Calu3 (cell line): Measurements from ENCODE around the gene FZR1. TPM values are rescaled to one million over a fixed set of nuclear protein-coding genes. Genes with fewer than 3 reads are reported as not detected.
A peak's percentile ranks its signal among the peaks of the same experiment; 100 is the strongest.

Experiments used
- BruUV-seq: library from RNA; stranded (reverse); fragments of 400-500 nt; replicated peaks from 2 replicates; lab custom pipeline; 2021; lab: Mats Ljungman, UMichigan
- CTCF ChIA-PET: fragments of 300-600 bp; sonication (Branson Sonifier 250); formaldehyde crosslinking; loops from one replicate; lab custom pipeline; 2022; ENCODE audit warnings: antibody characterized with exemption; lab: Charles Lee
- DNase-seq: peaks from one replicate; pipeline ENCODE4 v3.0.0; 2022
- H3K27ac Mint-ChIP-seq: one replicate; pipeline ENCODE4 v1.8.0; 2022; ENCODE audit warnings: mixed read lengths; ENCODE audit not compliant: unreplicated experiment
- H3K27me3 Mint-ChIP-seq: one replicate; pipeline ENCODE4 v1.8.0; 2022; ENCODE audit warnings: mixed read lengths; ENCODE audit not compliant: unreplicated experiment
- H3K36me3 Mint-ChIP-seq: one replicate; pipeline ENCODE4 v1.8.0; 2022; ENCODE audit warnings: mild to moderate bottlenecking, moderate library complexity, mixed read lengths; ENCODE audit not compliant: insufficient read depth, unreplicated experiment
- H3K4me1 Mint-ChIP-seq: one replicate; pipeline ENCODE4 v1.8.0; 2022; ENCODE audit warnings: mild to moderate bottlenecking, low read depth, mixed read lengths; ENCODE audit not compliant: unreplicated experiment
- H3K4me3 Mint-ChIP-seq: one replicate; pipeline ENCODE4 v1.8.0; 2022; ENCODE audit warnings: mild to moderate bottlenecking, low read depth, moderate library complexity, mixed read lengths; ENCODE audit not compliant: unreplicated experiment
- H3K9me3 Mint-ChIP-seq: one replicate; pipeline ENCODE4 v1.8.0; 2022; ENCODE audit warnings: low read depth, mixed read lengths; ENCODE audit not compliant: unreplicated experiment
- intact Hi-C: fragments of 100-400 bp; cut with micrococcal nuclease; formaldehyde crosslinking; loops from one replicate; pipeline ENCODE4 v1.10.0; 2022; ENCODE audit not compliant: unreplicated experiment
- total RNA-seq: library from RNA; stranded (reverse); gene quantifications from 2 replicates; pipeline ENCODE4 v1.2.3, GENCODE V29; 2022
- TF ChIP-seq, protein P1 (sequence below): fragments of 200-600 bp; IDR thresholded peaks from one replicate; pipeline ENCODE4 v1.8.0; 2022; ENCODE audit warnings: antibody characterized with exemption; ENCODE audit not compliant: unreplicated experiment

Gene FZR1
- total RNA-seq, 1 experiment from 2014 or later, result 33.1 TPM

DNA sequence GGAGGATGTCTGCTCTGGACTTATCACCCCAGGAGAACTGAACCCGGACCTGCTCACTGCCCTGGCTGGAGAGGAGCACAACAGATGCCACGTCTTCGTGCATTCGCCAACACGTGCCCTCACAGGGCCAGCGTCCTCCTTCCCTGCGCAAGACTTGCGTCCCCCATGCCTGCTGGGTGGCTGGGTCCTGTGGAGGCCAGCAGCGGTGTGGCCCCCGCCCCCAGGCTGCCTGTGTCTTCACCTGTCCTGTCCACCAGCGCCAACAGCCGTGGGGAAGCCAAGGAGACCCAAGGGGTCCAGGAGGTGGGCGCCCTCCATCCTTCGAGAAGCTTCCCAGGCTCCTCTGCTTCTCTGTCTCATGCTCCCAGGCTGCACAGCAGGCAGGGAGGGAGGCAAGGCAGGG, 29.5 kb downstream of the FZR1 start:
- TF ChIP-seq, protein P1, sequence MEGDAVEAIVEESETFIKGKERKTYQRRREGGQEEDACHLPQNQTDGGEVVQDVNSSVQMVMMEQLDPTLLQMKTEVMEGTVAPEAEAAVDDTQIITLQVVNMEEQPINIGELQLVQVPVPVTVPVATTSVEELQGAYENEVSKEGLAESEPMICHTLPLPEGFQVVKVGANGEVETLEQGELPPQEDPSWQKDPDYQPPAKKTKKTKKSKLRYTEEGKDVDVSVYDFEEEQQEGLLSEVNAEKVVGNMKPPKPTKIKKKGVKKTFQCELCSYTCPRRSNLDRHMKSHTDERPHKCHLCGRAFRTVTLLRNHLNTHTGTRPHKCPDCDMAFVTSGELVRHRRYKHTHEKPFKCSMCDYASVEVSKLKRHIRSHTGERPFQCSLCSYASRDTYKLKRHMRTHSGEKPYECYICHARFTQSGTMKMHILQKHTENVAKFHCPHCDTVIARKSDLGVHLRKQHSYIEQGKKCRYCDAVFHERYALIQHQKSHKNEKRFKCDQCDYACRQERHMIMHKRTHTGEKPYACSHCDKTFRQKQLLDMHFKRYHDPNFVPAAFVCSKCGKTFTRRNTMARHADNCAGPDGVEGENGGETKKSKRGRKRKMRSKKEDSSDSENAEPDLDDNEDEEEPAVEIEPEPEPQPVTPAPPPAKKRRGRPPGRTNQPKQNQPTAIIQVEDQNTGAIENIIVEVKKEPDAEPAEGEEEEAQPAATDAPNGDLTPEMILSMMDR, result no peak
- CTCF ChIA-PET, result interaction anchor here (0.7 kb wide), 1 partner anchor 91 kb away, joined by 7 read pairs; no protein-coding TSS in a partner anchor
- no peak overlapping the region for H3K27ac Mint-ChIP-seq
- H3K36me3 Mint-ChIP-seq, result peaks cover 72% of the 10 kb centered on the region
- no peaks in the 10 kb centered on the region for H3K27me3 Mint-ChIP-seq
- BruUV-seq, result no TSS peak
- DNase-seq, result no peak
- no peak overlapping the region for H3K4me3 Mint-ChIP-seq
- intact Hi-C loops, result no loop called here
- H3K9me3 Mint-ChIP-seq, result no peaks in the 10 kb centered on the region
- no peaks in the 10 kb centered on the region for H3K4me1 Mint-ChIP-seq

DNA sequence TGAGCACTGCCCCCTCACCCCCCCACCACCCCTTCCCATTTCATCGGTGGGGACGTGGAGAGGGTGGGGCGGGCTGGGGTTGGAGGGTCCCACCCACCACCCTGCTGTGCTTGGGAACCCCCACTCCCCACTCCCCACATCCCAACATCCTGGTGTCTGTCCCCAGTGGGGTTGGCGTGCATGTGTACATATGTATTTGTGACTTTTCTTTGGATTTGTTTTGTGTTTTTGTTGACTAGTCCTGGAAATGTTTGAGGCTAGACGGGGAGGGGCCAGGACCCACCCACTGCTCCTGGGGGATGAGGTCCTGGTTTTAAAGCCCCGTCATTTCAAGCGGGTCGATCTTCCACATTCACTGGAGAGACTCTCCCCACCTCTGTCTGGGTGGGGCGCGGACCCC, 29.9 kb downstream of the FZR1 start:
- BruUV-seq, result no TSS peak
- TF ChIP-seq, protein P1, result no peak
- H3K27me3 Mint-ChIP-seq, result no peaks in the 10 kb centered on the region
- H3K4me1 Mint-ChIP-seq, result no peaks in the 10 kb centered on the region
- intact Hi-C loops, result no loop called here
- peaks cover 72% of the 10 kb centered on the region for H3K36me3 Mint-ChIP-seq
- DNase-seq, result no peak
- H3K27ac Mint-ChIP-seq, result no peak overlapping the region
- no peak overlapping the region for H3K4me3 Mint-ChIP-seq
- CTCF ChIA-PET, result interaction anchor here (0.6 to 1.0 kb wide), 3 partner anchors 9 to 92 kb away, joined by 3 to 7 read pairs (median 3); no protein-coding TSS in a partner anchor
- H3K9me3 Mint-ChIP-seq, result no peaks in the 10 kb centered on the region

DNA sequence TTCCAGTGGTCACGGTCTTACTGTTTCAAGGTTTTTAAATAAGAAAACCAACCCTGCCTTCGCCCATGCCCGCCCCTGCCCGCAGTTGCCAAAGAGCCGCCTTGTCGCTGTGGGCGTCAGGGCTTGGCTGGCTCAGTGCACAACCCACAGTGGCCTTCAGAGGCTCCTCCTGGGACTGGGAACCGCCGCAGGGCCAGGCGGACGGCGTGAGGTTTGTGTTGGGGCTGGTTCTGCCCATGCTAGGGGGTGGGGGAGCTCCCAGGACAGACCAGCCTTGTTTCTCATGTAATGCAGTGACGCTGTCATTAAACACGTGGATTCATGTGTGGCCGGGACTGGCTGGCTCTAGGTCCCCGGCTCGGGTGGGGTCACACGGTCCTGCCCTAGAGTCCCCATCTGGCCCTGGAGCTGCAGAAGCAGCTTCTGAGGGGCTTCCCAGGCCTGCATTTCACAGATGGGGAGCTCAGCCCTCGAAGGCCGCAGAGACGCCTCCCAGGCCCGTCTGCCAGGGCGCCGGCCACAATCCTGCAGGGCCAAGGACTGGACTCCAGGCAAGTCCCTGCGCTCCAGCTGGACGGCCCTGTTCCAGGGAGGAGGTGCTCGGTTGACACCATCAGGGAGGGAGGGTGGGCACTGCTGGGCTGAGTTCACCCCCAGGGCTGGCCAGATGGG, 30.5 kb downstream of the FZR1 start:
- TF ChIP-seq, protein P1, result no peak
- no peak overlapping the region for H3K4me3 Mint-ChIP-seq
- intact Hi-C loops, result no loop called here
- peaks cover 67% of the 10 kb centered on the region for H3K36me3 Mint-ChIP-seq
- CTCF ChIA-PET, result interaction anchor here (0.6 to 1.0 kb wide), 3 partner anchors 9 to 27 kb away, joined by 3 read pairs; no protein-coding TSS in a partner anchor
- H3K27ac Mint-ChIP-seq, result no peak overlapping the region
- H3K4me1 Mint-ChIP-seq, result no peaks in the 10 kb centered on the region
- H3K27me3 Mint-ChIP-seq, result no peaks in the 10 kb centered on the region
- DNase-seq, result no peak
- no TSS peak for BruUV-seq
- H3K9me3 Mint-ChIP-seq, result no peaks in the 10 kb centered on the region

DNA sequence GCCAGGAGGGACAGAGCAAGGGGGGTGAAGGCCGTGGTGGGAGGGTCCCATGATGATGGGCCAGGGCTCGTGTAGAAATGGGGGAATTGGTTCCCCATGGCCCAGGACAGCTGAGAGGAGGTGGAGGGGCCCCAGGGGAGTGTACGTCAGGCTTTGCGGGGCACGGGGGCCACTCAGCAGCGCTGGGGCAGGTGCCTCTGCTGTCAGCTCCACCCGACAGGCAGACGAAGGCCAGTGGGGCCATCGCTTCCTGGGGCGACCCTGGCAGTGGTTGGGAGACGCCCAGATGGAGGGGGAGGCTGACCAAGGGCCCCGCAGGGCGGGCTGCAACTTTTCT, 31.0 kb downstream of the FZR1 start:
- CTCF ChIA-PET, result interaction anchor here (0.6 to 1.0 kb wide), 2 partner anchors 8 to 28 kb away, joined by 3 read pairs; no protein-coding TSS in a partner anchor
- Mint-ChIP-seq H3K27me3 (no peaks in the 10 kb centered on the region), H3K27ac (peak overlapping the region; percentile 37), H3K9me3 (no peaks in the 10 kb centered on the region), H3K36me3 (peaks cover 66% of the 10 kb centered on the region), H3K4me1 (no peaks in the 10 kb centered on the region), H3K4me3 (no peak overlapping the region)
- TF ChIP-seq, protein P1, result no peak
- intact Hi-C loops, result no loop called here
- DNase-seq, result no peak
- BruUV-seq, result no TSS peak
